SU-DHL-6 (cell line): ENCODE measurements around the gene BIRC2.

Experiments
- CTCF ChIP-seq: fragments of 200-600 bp; sonication (generic); IDR thresholded peaks from one replicate; pipeline ENCODE4 v1.5.1; 2017; ENCODE audit warnings: antibody characterized with exemption, mild to moderate bottlenecking, low read length, moderate library complexity; ENCODE audit not compliant: insufficient read depth, poor library complexity, severe bottlenecking
- EZH2phosphoT487 ChIP-seq: fragments of 200-600 bp; sonication (generic), shearing (Covaris generic); conservative IDR thresholded peaks from 2 replicates; pipeline ENCODE4 v1.6.1; 2018; ENCODE audit warnings: mild to moderate bottlenecking, antibody characterized with exemption, low read length, moderate library complexity, mixed read lengths

- no peak for TF ChIP-seq CTCF
- TF ChIP-seq EZH2phosphoT487, result no peak
Measured at GRCh38 chr11:102319544-102319943, 27.5 kb upstream of the BIRC2 start.
